Left colon (tissue), 2 donors: ENCODE data around the gene MAP2K7. TPM values are rescaled to one million over a fixed set of nuclear protein-coding genes. Genes with fewer than 3 reads are reported as not detected.
"Not testable (repeated sequence)": the region's sequence is repeated elsewhere in the genome, so short reads cannot be mapped to it uniquely, and the experiment has no call there.

Experiments
- ATAC-seq: fragments of 200-7000 bp; cut with Tn5 transposase; one replicate; pipeline ENCODE4 v1.9.1; 2020; ENCODE audit warnings: mild to moderate bottlenecking, moderate library complexity
- DNase-seq, 2 donors: peaks; one replicate each; pipeline ENCODE4 v3.0.0-alpha.2; 2020
- intact Hi-C, 2 donors: fragments of 100-400 bp; cut with DNase I in 1 of 2; cut with micrococcal nuclease in 1 of 2; formaldehyde crosslinking; loops; one replicate each; pipeline versions ENCODE4 v1.11.2 to v1.14.0; 2022; cut with DNase I, micrococcal nuclease
- total RNA-seq, 2 donors: library from RNA; stranded (reverse); fragmentation: NEBNext Ultra II Directional; extraction: Animal tissue kit (Norgen Biotek cat#: 25700); gene quantifications; one replicate each; pipeline ENCODE4 v1.2.1, GENCODE V29; 2021
- donor health status: DM: no; HTN: no; CAD: no.
- donor health status: DM: yes; HTN: yes; CAD: no.

The MAP2K7 gene
- total RNA-seq, 2 donors from 2014 or later = 27.0 to 29.2 TPM

- DNase-seq (no peak), ATAC-seq (no peak)
- intact Hi-C loops = no loop called here
Observed at GRCh38 chr19:7879111-7879807, 24.4 kb upstream of the MAP2K7 start.

- intact Hi-C loops = no loop called here
- DNase-seq = no peak
- ATAC-seq = no peak
Observed at GRCh38 chr19:7879836-7880235, 23.8 kb upstream of the MAP2K7 start.

GRCh38 chr19:7881910-7882309 lies 21.8 kb upstream of the MAP2K7 start:
- intact Hi-C loops = no loop called here
- DNase-seq = no peak
- ATAC-seq = no peak

GRCh38 chr19:7883105-7883504 lies 20.6 kb upstream of the MAP2K7 start:
- intact Hi-C loops = no loop called here
- no peak for ATAC-seq
- DNase-seq = no peak

- no peak for DNase-seq
- no peak for ATAC-seq
- intact Hi-C loops = no loop called here
Observed at GRCh38 chr19:7883796-7884570, 19.7 kb upstream of the MAP2K7 start.

GRCh38 chr19:7885818-7886217 lies 17.9 kb upstream of the MAP2K7 start:
- ATAC-seq = peak; percentile 16
- intact Hi-C loops = no loop called here
- no peak for DNase-seq

- ATAC-seq (no peak), DNase-seq (no peak)
- intact Hi-C loops = no loop called here
Observed at GRCh38 chr19:7887408-7888144, 16.1 kb upstream of the MAP2K7 start.

GRCh38 chr19:7888145-7888825 lies 15.4 kb upstream of the MAP2K7 start, which contains the start of gene LRRC8E:
Gene LRRC8E, plus strand, starts transcription at chr19:7888510. Its CDS starts 7,094 bp downstream, at chr19:7895604.
- peak; percentile 71 to 79 for DNase-seq
- peak; percentile 99 for ATAC-seq
- intact Hi-C loops = no loop called here

GRCh38 chr19:7888826-7889217 lies 14.9 kb upstream of the MAP2K7 start:
- DNase-seq = no peak
- ATAC-seq = peak; percentile 2
- intact Hi-C loops = no loop called here

- DNase-seq, ATAC-seq, intact Hi-C loops: not testable (repeated sequence)
Observed at GRCh38 chr19:7893362-7894101, 10.1 kb upstream of the MAP2K7 start.

- peak; percentile 94 for ATAC-seq
- DNase-seq = peak in 1 of 2 donors; percentile 64
Observed at GRCh38 chr19:7894612-7895309, 8.9 kb upstream of the MAP2K7 start.

GRCh38 chr19:7895565-7895964 lies 8.1 kb upstream of the MAP2K7 start:
- intact Hi-C loops = no loop called here
- ATAC-seq (no peak), DNase-seq (no peak)

More at GRCh38 chr19:7894612-7895309, 8.9 kb upstream of the MAP2K7 start:
- intact Hi-C loops = no loop called here

GRCh38 chr19:7897292-7897691 lies 6.4 kb upstream of the MAP2K7 start:
- no peak for DNase-seq
- no peak for ATAC-seq
- intact Hi-C loops = no loop called here

- intact Hi-C loops = no loop called here
- ATAC-seq = no peak
- no peak for DNase-seq
Observed at GRCh38 chr19:7898967-7899366, 4.7 kb upstream of the MAP2K7 start.

- ATAC-seq (no peak), DNase-seq (no peak)
- intact Hi-C loops = no loop called here
Observed at GRCh38 chr19:7899751-7900378, 3.8 kb upstream of the MAP2K7 start.

GRCh38 chr19:7900401-7900870 lies 3.2 kb upstream of the MAP2K7 start:
- DNase-seq (no peak), ATAC-seq (no peak)
- intact Hi-C loops = no loop called here

- DNase-seq (no peak), ATAC-seq (no peak)
- intact Hi-C loops = no loop called here
Observed at GRCh38 chr19:7900931-7901330, 2.7 kb upstream of the MAP2K7 start.
